PC-9 (cell line): Measurements from ENCODE around the gene ABCA2.

Experiments
- CTCF ChIP-seq: fragments of 200-600 bp; sonication (generic); conservative IDR thresholded peaks from 2 replicates; pipeline ENCODE4 v1.6.1; 2017; ENCODE audit warnings: mixed run types, antibody characterized with exemption, mild to moderate bottlenecking, moderate library complexity
- EZH2 ChIP-seq: fragments of 200-600 bp; sonication (generic); IDR thresholded peaks from 2 replicates; pipeline ENCODE4 v1.8.0; 2017; ENCODE audit warnings: antibody characterized with exemption, low read depth

GRCh38 chr9:137040568-137040967 lies 12.5 kb upstream of the ABCA2 start:
- TF ChIP-seq CTCF (no peak), EZH2 (no peak)
